ENCODE measurements around the gene AJM1.

AJM1 gene

GRCh38 chr9:136808075-136808805, 34.0 kb upstream of the AJM1 start:
- DNase-seq: peak; percentile 16

- no peak for DNase-seq
These were observed 33.5 kb upstream of the AJM1 start for GRCh38 chr9:136808806-136809158.

- no peak for DNase-seq
These were observed 27.4 kb upstream of the AJM1 start for GRCh38 chr9:136814725-136815421.

GRCh38 chr9:136815422-136815782, 26.9 kb upstream of the AJM1 start:
- DNase-seq: no peak

- DNase-seq: no peak
These were observed 21.1 kb upstream of the AJM1 start for GRCh38 chr9:136820971-136821825.

DNA sequence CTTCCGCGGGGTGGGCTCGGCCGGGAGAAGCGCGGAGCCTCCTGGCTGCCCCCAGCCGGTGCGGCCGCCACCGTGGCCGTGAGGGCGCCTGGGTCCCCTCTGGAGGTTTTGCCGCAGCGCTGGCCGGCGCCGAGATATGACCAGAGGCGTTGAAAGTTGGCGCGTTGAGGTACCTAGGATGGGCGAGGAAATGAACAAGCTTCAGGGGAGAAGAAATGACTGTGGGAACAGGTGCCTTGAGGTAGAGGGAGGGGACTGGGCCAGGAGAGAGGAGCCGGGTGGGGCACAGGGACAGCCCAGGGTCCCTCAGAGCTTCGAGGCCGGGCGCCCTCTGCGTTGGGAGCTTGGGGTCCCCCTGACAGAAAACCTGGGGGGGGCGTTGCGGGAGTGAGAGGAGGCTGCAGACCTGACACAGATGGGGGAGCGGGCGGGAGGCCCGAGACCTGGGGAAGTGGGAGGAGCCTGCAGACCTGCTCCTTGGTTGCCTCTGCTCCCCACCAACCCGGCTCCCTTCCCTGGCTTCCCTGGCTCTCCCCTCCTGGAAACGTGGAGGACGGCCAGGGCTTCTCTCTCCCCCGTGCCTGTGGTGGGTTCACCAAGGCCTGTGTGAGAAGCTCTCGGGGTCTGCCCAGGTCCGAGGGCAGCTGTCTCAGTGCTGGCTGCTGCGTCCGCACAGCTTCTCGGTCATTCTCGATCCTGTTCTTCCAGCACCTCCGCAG, 20.3 kb upstream of the AJM1 start:
- no peak for DNase-seq

- DNase-seq: no peak
These were observed 18.9 kb upstream of the AJM1 start for GRCh38 chr9:136823136-136824046.

DNA sequence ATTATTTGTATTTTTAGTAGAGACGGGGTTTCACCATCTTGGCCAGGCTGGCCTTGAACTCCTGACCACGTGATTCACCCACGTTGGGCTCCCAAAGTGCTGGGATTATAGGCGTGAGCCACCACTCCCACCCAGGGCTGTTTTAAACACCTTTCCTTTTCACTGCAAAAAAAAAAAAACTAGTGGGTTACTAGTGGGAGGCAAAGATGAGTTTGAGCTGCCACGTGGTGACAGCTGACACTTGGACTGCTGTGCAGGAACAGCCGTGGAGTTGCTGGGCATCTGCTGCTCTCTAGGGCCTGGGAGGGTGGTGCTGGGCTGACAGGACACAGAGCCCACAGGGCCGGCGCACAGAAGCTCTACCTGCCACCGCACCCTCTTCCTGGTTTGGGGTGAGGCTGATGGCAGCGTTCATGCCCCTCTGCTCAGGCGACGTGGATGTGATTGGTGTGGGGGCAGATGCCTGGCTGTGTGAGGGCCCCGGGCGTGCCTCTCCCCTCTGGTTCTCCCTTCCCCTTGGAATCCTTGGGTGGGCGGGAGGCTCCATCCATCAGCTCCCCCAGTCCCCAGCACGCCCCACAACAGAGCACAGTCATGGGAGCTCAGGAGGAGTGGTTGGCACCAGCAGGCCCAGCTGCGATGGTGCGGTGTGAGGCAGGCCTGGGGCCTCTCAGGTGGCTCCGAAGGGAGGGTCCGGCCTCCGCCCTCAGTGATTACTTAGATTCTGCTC, 17.6 kb upstream of the AJM1 start:
- DNase-seq: no peak

DNA sequence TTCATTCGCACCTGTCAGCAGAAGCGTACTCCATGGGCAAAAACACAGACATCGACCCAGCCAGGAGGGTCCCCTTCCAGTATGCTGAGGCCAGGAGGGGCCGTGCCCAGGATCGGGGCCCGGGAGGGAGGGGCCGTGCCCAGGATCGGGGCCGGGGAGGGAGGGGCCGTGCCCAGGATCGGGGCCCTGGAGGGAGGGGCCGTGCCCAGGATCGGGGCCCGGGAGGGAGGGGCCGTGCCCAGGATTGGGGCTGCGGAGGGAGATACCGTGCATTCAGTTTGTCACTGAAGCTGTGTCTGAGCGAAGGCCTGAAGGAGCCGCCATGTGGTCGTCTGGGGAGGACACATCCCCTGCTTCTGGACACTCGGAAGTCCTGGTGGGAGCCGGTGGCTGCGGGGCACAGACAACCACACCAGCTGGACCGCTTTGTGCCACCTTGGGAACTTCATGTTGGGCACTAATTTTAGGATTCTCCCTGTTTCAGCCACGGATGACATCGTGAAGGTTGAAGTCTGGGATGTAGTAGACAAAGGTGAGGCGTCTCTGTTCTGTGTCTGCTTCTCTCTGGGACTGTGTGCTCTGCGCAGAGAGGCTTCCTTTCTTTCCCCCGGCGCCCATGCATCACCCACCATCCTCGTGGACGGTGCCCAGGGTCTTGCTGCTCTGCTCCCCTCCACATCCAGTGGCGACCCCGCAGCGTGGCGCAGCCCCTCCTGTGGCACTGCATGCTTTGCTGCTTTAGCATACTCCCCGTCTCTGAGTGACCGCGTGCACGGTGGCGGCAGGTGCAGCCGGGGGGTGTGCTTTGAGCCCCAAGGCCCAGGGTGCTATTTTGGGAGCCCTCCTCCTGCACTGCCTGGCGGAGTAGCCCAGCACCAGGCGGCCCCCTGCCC, 16.7 kb upstream of the AJM1 start:
- no peak for DNase-seq

DNA sequence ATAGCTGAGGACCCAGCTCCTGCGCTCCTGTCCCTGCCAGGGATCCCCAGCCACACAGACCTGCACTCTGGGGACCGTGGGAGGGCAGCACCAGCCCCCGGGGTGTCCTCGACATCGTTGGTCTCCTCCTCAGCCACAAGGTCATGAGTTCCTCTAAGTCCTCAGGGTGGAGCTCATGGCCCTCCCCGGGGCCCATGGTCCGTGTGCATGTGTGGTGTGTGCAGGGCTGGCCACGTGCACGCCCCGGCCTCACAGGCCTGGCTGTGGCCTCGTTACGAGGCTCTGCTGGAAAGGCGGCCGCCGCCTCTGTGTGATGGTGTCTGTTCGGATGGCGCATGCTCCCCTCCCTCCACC, 16.1 kb upstream of the AJM1 start:
- DNase-seq: no peak

DNA sequence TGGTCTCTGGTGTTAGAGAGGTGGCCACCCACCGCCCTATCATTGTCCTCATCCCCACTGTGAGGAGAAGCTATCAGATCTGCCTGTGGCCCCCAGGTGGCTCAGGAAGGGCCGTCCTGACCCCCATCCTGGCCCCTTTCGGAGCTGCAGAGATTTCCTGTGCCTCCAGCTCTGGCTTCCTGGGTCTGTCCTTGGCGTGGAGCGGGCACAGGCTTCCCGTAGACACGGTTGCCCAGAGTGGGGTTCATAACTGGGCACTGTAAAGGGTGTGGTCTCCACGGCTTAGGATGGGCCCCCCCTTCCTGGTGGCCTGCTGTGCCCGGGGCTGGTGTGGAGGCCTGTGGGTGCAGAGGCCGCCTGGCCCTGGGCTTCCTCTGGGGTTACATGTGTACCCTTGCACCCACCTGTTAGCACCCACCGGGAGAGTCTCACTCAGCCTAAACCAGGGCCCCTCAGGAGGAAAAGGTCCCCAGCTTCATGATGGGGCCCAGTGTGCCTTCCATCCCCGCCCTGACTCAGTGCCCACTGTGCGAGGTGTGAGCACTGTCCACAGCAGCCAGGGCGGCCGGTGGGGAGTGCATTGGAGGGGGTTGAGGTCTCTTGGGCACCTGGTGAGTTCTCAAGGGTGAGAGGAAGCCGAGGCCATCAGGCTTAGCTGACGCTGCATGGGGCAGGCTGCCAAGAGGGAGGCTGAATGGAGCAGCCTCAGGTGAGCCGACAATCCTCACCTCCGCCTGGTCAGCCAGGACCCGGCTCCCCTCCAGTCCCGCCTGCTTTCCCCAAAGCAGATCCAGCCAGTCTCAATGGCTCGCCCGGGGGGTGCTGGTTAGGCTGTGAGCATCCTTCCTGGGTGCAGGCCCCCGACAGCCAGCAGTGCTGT, 15.3 kb upstream of the AJM1 start:
- no peak for DNase-seq

GRCh38 chr9:136827794-136828473, 14.3 kb upstream of the AJM1 start:
- DNase-seq: no peak

- no peak for DNase-seq
These were observed 13.7 kb upstream of the AJM1 start for GRCh38 chr9:136828474-136829140.

DNA sequence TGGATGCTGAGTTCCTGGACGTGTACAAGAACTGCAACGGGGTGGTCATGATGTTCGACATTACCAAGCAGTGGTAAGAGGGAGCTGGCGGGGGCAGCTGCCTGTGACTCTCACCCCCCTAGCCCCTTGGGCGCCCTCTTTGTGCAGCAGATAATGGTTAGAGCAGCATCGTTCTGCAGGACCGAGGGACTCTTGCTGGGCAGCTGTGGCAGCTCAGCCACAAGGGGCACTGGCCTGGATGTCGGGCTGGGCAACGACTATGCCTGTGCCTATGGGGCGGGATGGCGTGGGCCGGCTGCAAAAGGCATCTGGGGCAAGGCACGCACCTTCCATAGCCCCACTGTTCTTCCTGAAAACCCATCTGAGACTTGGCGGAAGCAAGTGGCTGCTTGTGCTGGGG, 12.9 kb upstream of the AJM1 start:
- no peak for DNase-seq

DNA sequence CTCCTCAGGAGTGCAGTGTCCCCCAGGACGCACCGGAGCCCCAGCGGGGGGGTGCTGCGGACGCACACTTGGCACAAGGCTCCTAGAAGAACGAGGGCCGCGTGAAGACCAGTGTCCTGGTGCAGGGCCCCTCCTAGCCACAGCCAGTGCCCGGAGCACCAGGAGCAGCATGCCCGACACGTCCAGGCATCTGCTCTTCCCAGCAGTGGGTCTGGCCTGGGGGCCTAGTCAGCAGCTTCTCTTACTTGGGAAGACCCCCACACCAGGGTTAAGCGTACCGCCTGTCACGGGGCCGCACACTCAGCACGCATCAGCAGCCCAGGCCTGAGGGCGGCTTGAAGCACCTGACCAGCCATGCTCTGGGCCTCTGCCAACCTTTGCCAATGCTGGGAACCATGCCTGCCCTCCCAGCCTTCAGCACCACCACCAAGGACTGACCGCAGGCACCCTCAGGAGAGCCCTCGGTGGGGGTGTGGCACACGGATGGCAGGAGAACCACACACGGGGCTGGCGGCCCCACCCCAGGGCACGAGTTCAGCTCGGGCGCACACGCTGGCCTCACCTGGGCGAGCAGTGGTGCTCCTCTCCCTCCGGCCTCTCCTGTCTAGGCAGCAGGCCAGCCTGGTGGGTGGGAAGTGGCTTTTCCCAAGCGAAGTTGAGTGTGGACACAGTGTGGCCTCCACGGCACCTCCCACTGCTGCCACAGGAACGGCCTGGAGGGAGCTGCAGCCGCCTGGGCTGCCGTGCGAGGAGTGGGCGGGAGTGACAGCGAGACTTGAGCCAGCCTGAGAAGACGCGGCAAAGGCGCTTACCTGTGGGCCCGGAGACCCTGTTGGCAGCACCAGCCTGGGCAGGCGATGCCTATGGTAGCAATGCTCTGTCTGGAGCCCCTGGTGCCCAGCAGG, 12.0 kb upstream of the AJM1 start:
- DNase-seq: no peak

DNA sequence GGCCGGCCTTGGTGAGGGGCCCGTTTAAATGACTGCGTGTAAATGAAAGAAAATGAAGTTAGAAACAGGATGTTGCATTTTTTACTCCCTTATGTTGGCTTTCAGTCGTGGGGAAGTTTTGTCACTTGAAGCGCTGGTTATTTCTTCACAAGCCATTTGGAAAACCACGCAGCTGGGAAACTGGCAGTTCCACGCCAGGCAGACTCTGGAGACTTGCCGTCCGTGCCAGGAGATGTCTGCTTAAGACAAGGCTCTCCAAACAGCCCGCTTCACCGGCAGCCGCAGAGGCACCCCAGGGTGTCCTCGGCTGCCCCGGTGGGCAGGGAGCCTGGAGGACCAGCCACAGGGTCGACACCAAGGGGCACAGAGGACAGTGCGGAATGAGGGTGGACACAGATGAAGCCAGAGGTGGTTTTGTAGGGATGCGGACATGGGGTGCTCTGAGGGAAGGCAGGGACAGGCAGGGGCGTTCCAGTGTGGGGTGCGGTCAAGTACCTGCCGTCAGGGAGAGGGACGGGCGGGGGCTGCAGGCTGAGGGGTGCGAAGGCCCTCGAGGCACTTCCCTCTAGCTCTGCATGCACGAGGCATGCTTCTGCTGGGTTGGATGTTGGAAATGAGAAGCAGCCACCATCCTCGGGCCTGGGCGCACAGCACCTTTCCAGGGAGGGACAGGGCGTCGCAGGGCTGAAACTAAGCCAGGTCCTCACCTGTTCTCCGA, 11.1 kb upstream of the AJM1 start:
- DNase-seq: no peak

All from NCI-H1092 treated with DMSO at 0.1 percent for 48 hours (cell line).